Loucy (cell line): Measurements from ENCODE around the gene SFRP5.

ENCODE experiments used
- H2AFZ ChIP-seq: fragments of 200-600 bp; sonication (generic); 2 replicates; pipeline ENCODE4 v1.6.0; 2016; ENCODE audit warnings: antibody characterized with exemption, mild to moderate bottlenecking, low read length, moderate library complexity
- H3F3A ChIP-seq: fragments of 200-600 bp; 2 replicates; pipeline ENCODE4 v1.6.0; 2016; ENCODE audit warnings: antibody characterized with exemption, low read depth, mild to moderate bottlenecking
- H3K27me3 ChIP-seq: fragments of 200-600 bp; sonication (generic); 2 replicates; pipeline ENCODE4 v1.6.1; 2014; ENCODE audit warnings: low read length, mild to moderate bottlenecking; ENCODE audit not compliant: insufficient read depth, poor library complexity, severe bottlenecking
- H3K36me3 ChIP-seq: fragments of 200-600 bp; sonication (generic); 2 replicates; pipeline ENCODE4 v1.6.1; 2016; ENCODE audit warnings: low read length; ENCODE audit not compliant: insufficient read depth
- H3K4me1 ChIP-seq: fragments of 200-600 bp; sonication (generic); 2 replicates; pipeline ENCODE4 v1.5.1; 2014; ENCODE audit warnings: low read length, mild to moderate bottlenecking; ENCODE audit not compliant: insufficient read depth, poor library complexity, severe bottlenecking
- H3K4me2 ChIP-seq: fragments of 200-600 bp; sonication (generic); 2 replicates; pipeline ENCODE4 v1.6.0; 2014; ENCODE audit warnings: antibody characterized with exemption, low read length, low read depth, mild to moderate bottlenecking; ENCODE audit not compliant: poor library complexity, severe bottlenecking
- H3K4me3 ChIP-seq: fragments of 200-600 bp; sonication (generic); 2 replicates; pipeline ENCODE4 v1.5.1; 2014; ENCODE audit warnings: low read length, mild to moderate bottlenecking, mixed read lengths; ENCODE audit not compliant: poor library complexity, severe bottlenecking
- H3K79me2 ChIP-seq: fragments of 200-600 bp; sonication (generic); 2 replicates; pipeline ENCODE4 v1.6.1; 2014; ENCODE audit warnings: low read length; ENCODE audit not compliant: insufficient read depth
- H3K9ac ChIP-seq: fragments of 200-600 bp; sonication (generic); 2 replicates; pipeline ENCODE4 v1.6.0; 2014; ENCODE audit warnings: mild to moderate bottlenecking, low read depth, low read length, moderate library complexity; ENCODE audit not compliant: poor library complexity, severe bottlenecking
- H3K9me2 ChIP-seq: fragments of 200-600 bp; sonication (generic); replicated peaks from 2 replicates; pipeline ENCODE4 v1.6.1; 2016; ENCODE audit warnings: low read depth, low read length, mixed read lengths
- H3K9me3 ChIP-seq: fragments of 200-600 bp; sonication (generic); 2 replicates; pipeline ENCODE4 v1.6.1; 2014; ENCODE audit warnings: mild to moderate bottlenecking, antibody characterized with exemption, low read length, low read depth; ENCODE audit not compliant: insufficient read depth
- H4K20me1 ChIP-seq: fragments of 200-600 bp; sonication (generic); 2 replicates; pipeline ENCODE4 v1.6.0; 2014; ENCODE audit warnings: antibody characterized with exemption, low read length, mild to moderate bottlenecking; ENCODE audit not compliant: insufficient read depth, poor library complexity, severe bottlenecking
- CTCF ChIP-seq: fragments of 200-600 bp; sonication (generic); conservative IDR thresholded peaks from 2 replicates; pipeline ENCODE4 v1.5.1; 2014; ENCODE audit warnings: mild to moderate bottlenecking, antibody characterized with exemption, low read length
- EZH2phosphoT487 ChIP-seq: fragments of 200-600 bp; IDR thresholded peaks from 2 replicates; pipeline ENCODE4 v1.6.1; 2018; ENCODE audit warnings: antibody characterized with exemption, mild to moderate bottlenecking, moderate library complexity, borderline replicate concordance

SFRP5 gene

GRCh38 chr10:97747573-97747972 lies 24.2 kb downstream of the SFRP5 start:
- no peaks in the 10 kb centered on the region for H3K27me3 ChIP-seq
- peaks cover 31% of the 10 kb centered on the region; the same call in 1 of the 2 replicates for H3K79me2 ChIP-seq
- peaks cover 72% of the 10 kb centered on the region; the same call in 1 of the 2 replicates for H3K36me3 ChIP-seq
- H4K20me1 ChIP-seq: peaks cover 3% of the 10 kb centered on the region
- H3K4me1 ChIP-seq: peaks cover 11% of the 10 kb centered on the region
- no peak overlapping the region for H3K4me3 ChIP-seq
- TF ChIP-seq EZH2phosphoT487: no peak
- TF ChIP-seq CTCF: no peak
- H3K9me3 ChIP-seq: no peaks in the 10 kb centered on the region
- no peak overlapping the region for H2AFZ ChIP-seq
- H3K4me2 ChIP-seq: no peak overlapping the region
- no peak overlapping the region for H3K9ac ChIP-seq
- H3F3A ChIP-seq: no peaks in the 10 kb centered on the region
- H3K9me2 ChIP-seq: no peaks in the 10 kb centered on the region

- peaks cover 42% of the 10 kb centered on the region; the same call in 1 of the 2 replicates for H3K36me3 ChIP-seq
- H4K20me1 ChIP-seq: peaks cover 14% of the 10 kb centered on the region
- H3K4me1 ChIP-seq: peaks cover 25% of the 10 kb centered on the region
- H3K79me2 ChIP-seq: peaks cover 50% of the 10 kb centered on the region
- TF ChIP-seq CTCF: no peak
- TF ChIP-seq EZH2phosphoT487: no peak
- no peak overlapping the region for H3K9ac ChIP-seq
- no peak overlapping the region for H3K4me2 ChIP-seq
- no peaks in the 10 kb centered on the region for H3F3A ChIP-seq
- no peak overlapping the region for H2AFZ ChIP-seq
- H3K9me3 ChIP-seq: no peaks in the 10 kb centered on the region
- H3K4me3 ChIP-seq: no peak overlapping the region
- no peaks in the 10 kb centered on the region for H3K9me2 ChIP-seq
- H3K27me3 ChIP-seq: no peaks in the 10 kb centered on the region
These were observed 27.3 kb downstream of the SFRP5 start for GRCh38 chr10:97744405-97745035.

GRCh38 chr10:97743169-97743943 lies 28.4 kb downstream of the SFRP5 start:
- H3K36me3 ChIP-seq: peaks cover 30% of the 10 kb centered on the region; the same call in 1 of the 2 replicates
- H3F3A ChIP-seq: no peaks in the 10 kb centered on the region
- peaks cover 54% of the 10 kb centered on the region for H3K79me2 ChIP-seq
- H2AFZ ChIP-seq: no peak overlapping the region
- H3K9me3 ChIP-seq: no peaks in the 10 kb centered on the region
- H4K20me1 ChIP-seq: peaks cover 20% of the 10 kb centered on the region
- H3K27me3 ChIP-seq: no peaks in the 10 kb centered on the region
- TF ChIP-seq CTCF: no peak
- no peak for TF ChIP-seq EZH2phosphoT487
- no peaks in the 10 kb centered on the region for H3K9me2 ChIP-seq
- peak overlapping the region; percentile 25 for H3K4me2 ChIP-seq
- H3K4me1 ChIP-seq: peaks cover 31% of the 10 kb centered on the region
- H3K9ac ChIP-seq: peak overlapping the region; percentile 24
- peak overlapping the region; percentile 3 for H3K4me3 ChIP-seq
